ENCODE results near the gene MECR.

MECR gene

DNA sequence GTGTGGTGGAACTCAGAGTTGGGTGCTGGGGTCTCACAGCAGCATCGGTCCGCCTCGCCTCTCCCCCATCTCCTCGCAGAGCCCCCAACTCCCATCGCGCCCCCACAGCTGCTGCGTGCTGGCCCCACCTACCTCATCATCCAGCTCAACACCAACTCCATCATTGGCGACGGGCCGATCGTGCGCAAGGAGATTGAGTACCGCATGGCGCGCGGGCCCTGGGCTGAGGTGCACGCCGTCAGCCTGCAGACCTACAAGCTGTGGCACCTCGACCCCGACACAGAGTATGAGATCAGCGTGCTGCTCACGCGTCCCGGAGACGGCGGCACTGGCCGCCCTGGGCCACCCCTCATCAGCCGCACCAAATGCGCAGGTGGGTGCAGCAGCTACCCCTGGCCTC lies 29.8 kb upstream of the MECR start:
- H3F3A ChIP-seq (ENCODE audit: control insufficient read depth, insufficient read depth), result no peaks in the 10 kb centered on the region
- H3K9me3 ChIP-seq (ENCODE audit: control insufficient read depth, insufficient read depth, low read length), result no peaks in the 10 kb centered on the region
- H3K4me2 ChIP-seq (ENCODE audit: low read length), result no peak overlapping the region
- no peak for TF ChIP-seq EZH2phosphoT487 (IDR thresholded peaks at IDR 0.05; ENCODE audit: borderline replicate concordance, low read length)
- TF ChIP-seq, protein P1, sequence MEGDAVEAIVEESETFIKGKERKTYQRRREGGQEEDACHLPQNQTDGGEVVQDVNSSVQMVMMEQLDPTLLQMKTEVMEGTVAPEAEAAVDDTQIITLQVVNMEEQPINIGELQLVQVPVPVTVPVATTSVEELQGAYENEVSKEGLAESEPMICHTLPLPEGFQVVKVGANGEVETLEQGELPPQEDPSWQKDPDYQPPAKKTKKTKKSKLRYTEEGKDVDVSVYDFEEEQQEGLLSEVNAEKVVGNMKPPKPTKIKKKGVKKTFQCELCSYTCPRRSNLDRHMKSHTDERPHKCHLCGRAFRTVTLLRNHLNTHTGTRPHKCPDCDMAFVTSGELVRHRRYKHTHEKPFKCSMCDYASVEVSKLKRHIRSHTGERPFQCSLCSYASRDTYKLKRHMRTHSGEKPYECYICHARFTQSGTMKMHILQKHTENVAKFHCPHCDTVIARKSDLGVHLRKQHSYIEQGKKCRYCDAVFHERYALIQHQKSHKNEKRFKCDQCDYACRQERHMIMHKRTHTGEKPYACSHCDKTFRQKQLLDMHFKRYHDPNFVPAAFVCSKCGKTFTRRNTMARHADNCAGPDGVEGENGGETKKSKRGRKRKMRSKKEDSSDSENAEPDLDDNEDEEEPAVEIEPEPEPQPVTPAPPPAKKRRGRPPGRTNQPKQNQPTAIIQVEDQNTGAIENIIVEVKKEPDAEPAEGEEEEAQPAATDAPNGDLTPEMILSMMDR (IDR thresholded peaks at IDR 0.05; ENCODE audit: low read depth, low read length, poor library complexity, severe bottlenecking), result no peak
- no peak overlapping the region for H3K27ac ChIP-seq (ENCODE audit: low read depth, low read length)
- no peaks in the 10 kb centered on the region for H3K79me2 ChIP-seq (ENCODE audit: control insufficient read depth, low read length)
- no peaks in the 10 kb centered on the region for H4K20me1 ChIP-seq (ENCODE audit: control insufficient read depth, insufficient read depth, low read depth, low read length)
- H3K27me3 ChIP-seq (ENCODE audit: control insufficient read depth, low read length), result peaks cover 25% of the 10 kb centered on the region
- H3K36me3 ChIP-seq (ENCODE audit: control insufficient read depth, low read length), result no peaks in the 10 kb centered on the region
- no peak overlapping the region for H3K4me3 ChIP-seq (ENCODE audit: low read length)
- no peaks in the 10 kb centered on the region for H3K9me2 ChIP-seq (replicated peaks; ENCODE audit: control insufficient read depth, low read length)
- 0 out of 2 replicates have a peak, but pooled peaks cover 6% of the 10 kb centered on the region for H3K4me1 ChIP-seq (ENCODE audit: control insufficient read depth, low read length)

DNA sequence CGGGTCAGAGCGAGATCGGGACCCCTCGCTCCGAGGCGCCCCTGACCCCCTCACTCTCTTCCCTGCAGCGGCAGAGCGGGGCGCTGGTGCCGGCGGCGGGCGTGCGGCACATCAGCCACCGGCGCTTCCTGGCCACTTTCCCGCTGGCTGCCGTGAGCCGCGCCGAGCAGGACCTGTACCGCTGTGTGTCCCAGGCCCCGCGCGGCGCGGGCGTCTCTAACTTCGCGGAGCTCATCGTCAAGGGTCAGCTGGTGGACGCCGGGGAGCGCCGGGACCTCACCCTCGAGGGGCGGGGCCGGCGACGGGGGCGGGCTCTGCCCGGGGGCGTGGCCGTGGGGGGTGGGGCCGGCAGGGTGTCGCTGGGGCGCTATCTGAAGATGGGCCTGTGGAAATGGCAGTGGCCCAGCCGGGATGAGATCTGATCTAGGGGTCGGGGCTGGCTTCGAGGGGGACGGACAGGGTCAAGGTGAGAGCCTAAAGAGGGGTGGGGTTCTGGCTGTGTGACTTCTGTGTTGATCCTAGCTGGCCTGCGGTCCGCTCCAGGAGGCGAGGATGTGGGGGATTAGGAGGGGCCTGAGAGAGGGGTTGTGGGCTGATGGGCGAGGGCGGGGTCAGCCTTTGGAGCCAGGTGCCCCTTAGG lies 29.2 kb upstream of the MECR start:
- Histone ChIP-seq H3K4me3 (ENCODE audit: low read length) (no peak overlapping the region), H3K79me2 (ENCODE audit: control insufficient read depth, low read length) (no peaks in the 10 kb centered on the region), H3F3A (ENCODE audit: control insufficient read depth, insufficient read depth) (no peaks in the 10 kb centered on the region), H3K27me3 (ENCODE audit: control insufficient read depth, low read length) (peaks cover 25% of the 10 kb centered on the region), H3K4me2 (ENCODE audit: low read length) (peak overlapping the region; percentile 16; the same call in 1 of the 2 replicates), H3K9me2 (replicated peaks; ENCODE audit: control insufficient read depth, low read length) (no peaks in the 10 kb centered on the region), H3K36me3 (ENCODE audit: control insufficient read depth, low read length) (no peaks in the 10 kb centered on the region), H4K20me1 (ENCODE audit: control insufficient read depth, insufficient read depth, low read depth, low read length) (no peaks in the 10 kb centered on the region), H3K27ac (ENCODE audit: low read depth, low read length) (no peak overlapping the region), H3K4me1 (ENCODE audit: control insufficient read depth, low read length) (0 out of 2 replicates have a peak, but pooled peaks cover 6% of the 10 kb centered on the region), H3K9me3 (ENCODE audit: control insufficient read depth, insufficient read depth, low read length) (no peaks in the 10 kb centered on the region)
- TF ChIP-seq EZH2phosphoT487 (IDR thresholded peaks at IDR 0.05; ENCODE audit: borderline replicate concordance, low read length), result no peak
- TF ChIP-seq, protein P1 (IDR thresholded peaks at IDR 0.05; ENCODE audit: low read depth, low read length, poor library complexity, severe bottlenecking), result no peak

DNA sequence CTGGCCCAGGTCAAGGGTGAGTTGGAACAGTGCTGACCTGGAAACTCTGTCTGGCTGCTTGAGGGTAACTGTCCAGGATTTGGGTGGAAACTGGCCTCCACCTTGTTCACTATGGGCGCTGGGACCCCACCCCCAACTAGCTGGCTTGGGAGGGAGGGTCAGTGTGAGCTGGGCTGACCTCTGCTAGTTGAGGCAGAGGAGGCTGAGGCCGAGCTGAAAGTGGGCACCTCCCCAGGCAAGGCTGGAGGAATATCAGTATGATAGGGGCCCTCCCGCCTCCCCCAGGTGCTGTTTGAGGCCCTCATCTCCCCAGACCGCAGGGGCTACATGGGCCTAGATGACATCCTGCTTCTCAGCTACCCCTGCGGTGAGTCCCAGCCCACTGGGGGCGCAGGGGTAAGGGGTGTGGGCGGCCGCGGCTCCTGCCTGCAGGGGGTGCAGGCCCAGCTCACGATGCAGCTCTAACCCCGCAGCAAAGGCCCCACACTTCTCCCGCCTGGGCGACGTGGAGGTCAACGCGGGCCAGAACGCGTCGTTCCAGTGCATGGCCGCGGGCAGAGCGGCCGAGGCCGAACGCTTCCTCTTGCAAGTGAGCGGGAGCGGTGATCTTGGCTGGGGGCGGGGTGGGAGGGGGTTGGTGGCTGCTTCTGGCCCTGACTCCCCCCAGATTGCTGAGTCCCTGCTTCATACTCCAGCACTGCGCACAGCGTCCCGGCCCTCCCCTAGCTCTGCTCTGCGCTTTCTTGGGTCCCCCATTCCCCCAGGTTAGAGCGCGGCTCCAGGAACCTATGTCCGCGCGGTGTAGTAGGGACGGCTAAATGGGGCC lies 28.5 kb upstream of the MECR start:
- Histone ChIP-seq H3K4me2 (ENCODE audit: low read length) (peak overlapping the region; percentile 16; the same call in 1 of the 2 replicates), H4K20me1 (ENCODE audit: control insufficient read depth, insufficient read depth, low read depth, low read length) (no peaks in the 10 kb centered on the region), H3K79me2 (ENCODE audit: control insufficient read depth, low read length) (no peaks in the 10 kb centered on the region), H3K27ac (ENCODE audit: low read depth, low read length) (no peak overlapping the region), H3K36me3 (ENCODE audit: control insufficient read depth, low read length) (no peaks in the 10 kb centered on the region), H3K4me3 (ENCODE audit: low read length) (no peak overlapping the region), H3K4me1 (ENCODE audit: control insufficient read depth, low read length) (0 out of 2 replicates have a peak, but pooled peaks cover 6% of the 10 kb centered on the region), H3F3A (ENCODE audit: control insufficient read depth, insufficient read depth) (no peaks in the 10 kb centered on the region), H3K27me3 (ENCODE audit: control insufficient read depth, low read length) (peaks cover 25% of the 10 kb centered on the region), H3K9me3 (ENCODE audit: control insufficient read depth, insufficient read depth, low read length) (no peaks in the 10 kb centered on the region), H3K9me2 (replicated peaks; ENCODE audit: control insufficient read depth, low read length) (no peaks in the 10 kb centered on the region)
- TF ChIP-seq EZH2phosphoT487 (IDR thresholded peaks at IDR 0.05; ENCODE audit: borderline replicate concordance, low read length), result no peak
- TF ChIP-seq, protein P1 (IDR thresholded peaks at IDR 0.05; ENCODE audit: low read depth, low read length, poor library complexity, severe bottlenecking), result no peak
